NCI-H1694 treated with DMSO at 0.1 percent for 48 hours (cell line): ENCODE results near the gene STIP1.

Source experiments
- DNase-seq: peaks from one replicate; lab custom pipeline; 2025; lab: John Stamatoyannopoulos, UW

STIP1 gene

GRCh38 chr11:64185693-64186491 lies at the start of gene STIP1:
TSS of gene STIP1 (plus strand) at chr11:64186171. CDS start at chr11:64186262, 91 bp downstream.
- DNase-seq = peak; percentile 99

DNA sequence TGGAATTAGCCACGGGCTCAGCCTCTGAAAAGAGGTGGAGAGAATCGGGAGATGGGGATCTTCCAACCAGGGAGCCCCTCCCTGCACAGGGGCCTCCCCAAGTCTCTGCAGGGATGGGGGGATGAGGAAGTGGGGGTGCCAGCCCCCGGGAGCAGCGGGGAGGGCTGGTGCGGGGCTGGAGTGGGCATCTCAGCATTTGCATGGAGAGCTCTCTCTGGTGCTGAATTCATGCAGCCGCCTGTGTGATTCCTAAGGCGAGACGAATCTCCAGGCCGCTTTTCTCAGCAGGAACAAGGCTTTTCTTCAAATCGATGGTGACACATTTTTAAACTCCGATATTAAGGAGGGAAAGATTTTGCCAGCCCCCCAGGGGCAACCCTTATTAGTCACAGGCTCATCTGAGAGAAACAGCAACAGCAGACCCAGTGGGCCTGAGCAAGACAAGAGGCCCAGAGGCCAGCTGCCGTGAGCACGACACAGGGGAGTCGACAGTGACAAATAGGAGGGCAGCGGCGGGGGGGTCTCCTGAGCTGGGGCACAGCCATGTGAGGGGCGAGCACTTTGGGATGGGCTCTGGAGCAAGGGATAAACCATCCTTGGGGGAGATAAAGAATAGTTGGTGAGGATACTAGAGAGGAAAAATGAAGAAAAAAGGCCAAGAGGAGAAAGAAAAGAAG lies 49.1 kb upstream of the STIP1 start:
- no peak for DNase-seq

DNA sequence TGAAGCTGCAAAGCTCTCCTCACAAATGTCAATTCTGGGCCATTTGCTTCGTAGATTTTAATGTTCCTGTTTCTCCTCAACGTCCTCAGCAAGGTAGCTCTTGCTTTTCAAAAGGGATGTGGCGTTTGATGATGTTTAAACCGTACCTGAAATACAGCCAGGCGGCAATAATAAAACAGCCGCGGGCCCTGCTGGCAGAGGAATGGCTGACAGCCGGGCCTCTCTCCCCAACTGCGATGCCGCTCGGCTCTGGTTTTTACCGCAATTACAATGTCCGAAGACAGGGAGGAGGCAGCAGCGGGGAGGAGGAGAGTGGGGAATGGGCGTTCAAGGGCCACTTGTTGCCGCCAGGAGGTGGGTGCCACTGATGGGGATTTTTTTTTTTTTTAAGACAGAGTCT lies 47.6 kb upstream of the STIP1 start:
- DNase-seq = no peak

- DNase-seq = no peak
Observed at GRCh38 chr11:64139049-64139448, 46.9 kb upstream of the STIP1 start.

DNA sequence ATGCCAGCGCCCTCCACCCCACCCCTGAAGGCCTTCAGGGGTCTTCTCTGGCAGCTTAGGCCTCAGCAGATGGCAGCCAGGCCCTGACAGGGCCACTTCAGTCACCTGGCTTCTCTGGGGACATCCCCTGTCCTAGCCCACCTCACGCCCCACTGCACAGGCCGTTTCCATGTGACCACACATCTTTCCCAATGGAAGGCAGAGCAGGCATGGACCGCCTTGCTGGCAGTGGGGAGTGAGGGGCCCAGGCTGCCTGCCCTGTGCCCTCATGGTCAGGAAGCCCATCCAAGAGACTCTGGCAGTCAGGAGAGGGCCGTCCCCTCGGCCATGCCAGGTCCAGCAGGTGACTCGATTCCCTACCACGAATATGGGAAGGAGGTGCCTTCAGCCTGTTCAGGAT lies 45.9 kb upstream of the STIP1 start:
- DNase-seq = no peak

DNA sequence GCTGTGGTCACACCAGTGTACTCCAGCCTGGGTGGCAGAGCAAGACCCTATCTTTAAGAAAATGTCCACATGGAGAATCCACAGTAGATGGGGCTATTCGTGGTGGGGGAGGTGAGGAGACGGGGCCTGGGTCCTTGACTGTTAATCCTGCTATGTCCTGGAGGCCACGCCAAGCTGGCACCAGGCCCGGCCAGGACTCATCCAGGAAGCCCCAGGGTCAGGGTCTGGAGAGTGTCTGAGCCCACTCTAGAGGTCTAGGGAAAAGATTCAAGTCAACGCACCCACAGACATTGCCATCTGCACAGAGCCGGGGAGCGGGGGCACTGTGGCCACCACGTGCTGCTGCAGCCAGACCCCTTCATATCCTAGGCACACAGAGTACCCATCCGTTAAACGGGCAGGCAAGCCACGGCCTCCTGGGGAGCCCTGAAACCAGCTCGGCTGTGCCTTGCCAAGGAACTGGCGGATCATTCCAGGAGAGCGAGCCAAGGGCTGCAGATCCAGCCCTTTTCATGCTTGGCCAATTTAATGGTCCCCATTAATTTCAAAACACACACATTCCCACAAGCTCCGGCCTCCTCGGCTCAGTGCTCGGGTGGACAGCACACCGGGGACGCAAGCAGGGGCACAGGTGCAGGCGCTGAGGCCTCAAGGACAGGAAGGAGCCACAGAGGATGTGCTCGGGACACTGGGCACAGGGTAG lies 44.7 kb upstream of the STIP1 start:
- DNase-seq = no peak

DNA sequence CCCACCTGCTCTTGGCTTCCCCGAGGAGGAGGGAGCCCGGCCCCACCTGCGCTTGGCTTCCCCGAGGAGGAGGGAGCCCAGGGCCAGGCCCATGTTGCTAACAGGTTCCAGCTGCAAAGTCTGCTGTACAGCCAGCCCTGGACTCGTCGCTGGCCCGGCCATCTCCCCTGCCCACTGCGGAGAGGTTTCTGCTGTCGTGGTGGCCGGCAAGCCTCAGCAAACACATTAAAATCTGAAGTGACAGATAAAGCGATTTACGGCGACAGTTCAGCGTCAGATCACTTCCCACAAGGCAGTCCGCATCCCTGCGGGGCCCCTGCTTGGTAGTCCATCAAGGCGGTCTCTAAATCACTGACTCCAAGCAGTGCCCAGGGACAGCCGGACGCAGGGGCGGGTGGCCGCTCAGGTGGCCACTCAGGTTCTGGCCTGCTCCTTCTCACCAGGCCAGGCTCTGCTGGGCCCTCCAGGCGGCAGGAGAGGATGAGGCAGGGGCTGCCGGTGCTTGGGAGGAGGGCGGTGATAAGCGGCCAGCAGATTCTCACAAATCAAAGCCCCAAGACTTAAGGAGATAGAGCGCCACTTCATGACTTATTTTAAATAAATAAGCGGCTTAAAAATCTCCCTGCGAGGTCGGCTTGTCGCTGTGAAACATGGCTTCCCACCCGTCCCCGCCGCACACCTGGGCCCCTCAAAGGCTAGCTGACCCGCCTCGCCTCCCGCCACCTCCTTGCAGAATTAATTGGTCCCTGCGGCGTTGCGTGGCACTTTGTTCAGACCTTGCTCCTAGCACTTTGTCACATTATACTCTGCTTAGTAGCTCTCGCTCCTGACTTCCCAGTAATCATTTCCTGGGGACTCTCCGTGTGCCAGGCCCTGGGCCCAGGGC lies 41.1 kb upstream of the STIP1 start:
- no peak for DNase-seq

DNA sequence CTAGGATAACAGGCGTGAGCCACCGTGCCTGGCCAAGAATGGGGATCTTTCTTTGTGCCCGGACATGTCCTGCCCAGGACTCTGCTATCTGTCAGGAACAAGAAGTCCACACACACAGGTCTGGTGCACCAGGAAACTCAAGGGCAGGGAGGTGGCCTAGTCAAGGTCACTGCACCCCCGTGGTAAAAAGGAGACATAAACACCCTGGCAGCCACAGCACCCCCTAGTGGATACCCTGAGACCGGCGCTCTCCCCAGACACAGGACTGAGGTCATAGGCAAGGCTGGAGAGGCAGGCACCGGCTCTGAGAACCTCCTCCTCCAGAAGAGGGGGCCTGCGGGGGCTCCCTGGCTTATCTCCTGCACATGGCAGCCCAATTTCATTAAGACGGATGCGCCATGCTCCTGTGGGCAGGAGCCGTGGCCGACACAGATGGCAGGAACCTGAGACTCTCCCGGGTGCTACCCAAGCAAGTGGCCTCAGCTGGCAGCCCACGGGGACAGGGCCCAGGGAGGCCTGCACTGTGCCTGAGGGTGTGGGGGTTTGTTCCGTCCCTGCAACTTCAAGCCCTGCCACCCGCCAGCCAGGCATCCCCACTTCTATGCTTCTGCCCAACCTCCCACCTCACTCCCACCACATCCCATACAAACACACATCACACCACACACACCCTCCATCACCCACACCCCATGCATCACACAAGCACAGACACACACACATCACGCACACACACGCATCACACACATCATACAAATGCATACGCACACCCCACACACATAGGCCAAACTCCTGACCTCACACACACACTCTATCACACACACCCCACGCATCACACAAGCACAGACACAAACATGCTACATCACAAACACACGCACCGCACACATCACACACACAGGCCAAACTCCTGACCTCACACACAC lies 39.7 kb upstream of the STIP1 start:
- peak; percentile 71 for DNase-seq

- DNase-seq = peak; percentile 87
Observed at GRCh38 chr11:64148226-64148916, 37.6 kb upstream of the STIP1 start.

GRCh38 chr11:64148917-64149617 lies 36.9 kb upstream of the STIP1 start:
- no peak for DNase-seq

GRCh38 chr11:64150051-64150450 lies 35.9 kb upstream of the STIP1 start:
- DNase-seq = no peak

- no peak for DNase-seq
Observed at GRCh38 chr11:64150481-64151239, 35.3 kb upstream of the STIP1 start.

DNA sequence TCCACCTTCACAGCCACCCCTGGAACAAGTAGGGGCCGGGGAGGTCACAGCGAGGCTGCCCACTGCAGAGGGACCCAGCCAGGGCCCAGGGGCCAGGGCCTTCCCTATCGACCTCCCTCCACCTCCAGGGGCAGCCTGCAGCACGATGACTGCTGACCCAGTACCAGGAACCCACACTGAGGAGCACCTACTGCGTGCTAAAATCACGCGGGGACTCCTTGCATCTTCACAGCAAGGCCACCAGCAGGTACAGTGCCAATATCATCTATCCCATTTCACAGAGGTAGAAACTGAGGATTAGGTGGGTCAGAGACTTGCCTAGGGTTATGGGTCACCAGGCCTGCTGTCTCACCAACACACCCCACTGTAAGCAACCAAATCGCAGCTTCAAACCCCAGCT lies 34.6 kb upstream of the STIP1 start:
- DNase-seq = no peak

DNA sequence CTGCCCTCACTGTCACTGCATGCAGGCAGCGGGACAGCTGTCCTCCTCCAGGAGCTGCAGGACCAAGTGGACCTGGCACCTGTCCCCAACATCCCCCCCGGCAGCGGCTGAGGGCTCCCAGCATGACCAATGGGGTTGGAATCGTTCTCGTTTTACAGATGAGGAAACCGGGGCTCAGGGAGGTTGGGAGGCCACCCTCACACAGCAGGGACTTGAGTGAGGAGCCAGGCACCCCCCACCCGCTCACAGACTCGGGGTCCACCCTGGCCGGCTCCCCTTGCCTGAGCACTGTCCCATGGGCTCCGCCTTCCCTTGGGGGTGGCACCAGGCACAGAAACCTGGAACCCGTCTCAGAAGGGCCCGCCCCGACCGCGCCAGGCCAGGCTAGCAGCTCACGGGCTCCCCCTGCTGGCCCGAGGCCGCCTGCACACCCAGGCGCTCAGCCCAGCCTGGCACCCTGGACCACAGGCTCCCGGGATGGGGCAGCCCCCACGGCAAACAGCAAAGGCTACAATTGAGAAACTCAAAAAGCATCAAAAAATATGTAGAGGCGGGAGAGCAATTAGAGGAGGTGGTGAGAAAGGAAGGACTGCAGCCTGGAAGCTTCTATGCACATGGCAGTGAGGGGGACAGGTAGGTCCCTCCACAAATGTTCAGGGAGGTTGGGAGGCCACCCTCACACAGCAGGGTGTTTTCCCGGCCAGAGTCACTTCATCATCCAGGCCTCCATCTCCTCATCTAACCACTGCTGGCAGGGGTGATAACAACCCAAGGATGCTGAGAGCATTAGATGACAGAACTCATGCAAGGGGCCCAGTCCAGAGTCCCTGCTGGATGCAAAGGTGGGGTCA lies 32.9 kb upstream of the STIP1 start:
- DNase-seq = peak; percentile 16

DNA sequence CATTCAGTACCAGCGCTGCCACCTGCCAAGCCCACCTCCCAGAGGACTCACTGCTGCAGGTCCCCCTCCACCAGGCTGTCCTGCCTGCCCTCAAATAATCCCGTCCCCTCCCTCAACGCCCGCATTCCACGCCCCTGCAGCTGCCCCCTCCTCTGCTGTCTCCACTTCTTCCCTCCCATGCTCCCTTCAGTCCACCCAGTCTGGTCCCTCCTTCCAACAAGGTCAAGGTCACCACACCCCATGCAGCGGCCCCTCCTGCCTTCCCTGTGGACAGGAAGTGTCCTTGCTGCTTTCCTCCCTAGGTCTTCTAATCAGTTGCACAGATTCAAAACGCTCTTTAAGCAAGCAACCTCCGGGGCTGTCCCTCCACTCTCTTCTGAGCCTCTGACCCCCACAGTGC lies 32.2 kb upstream of the STIP1 start:
- DNase-seq = no peak

- DNase-seq = no peak
Observed at GRCh38 chr11:64156235-64157011, 29.5 kb upstream of the STIP1 start.
